Trophoblast cell (in vitro differentiated cells and primary cell): ENCODE data around the gene ARHGDIB.
A peak's percentile ranks its signal among the peaks of the same experiment; 100 is the strongest.

Experiments
- DNase-seq, 2 donors: peaks; one replicate each; pipeline ENCODE4 v3.0.0-alpha.2; 2016
- H2AFZ ChIP-seq: 2 replicates; pipeline ENCODE4 v1.6.1; 2013; ENCODE audit warnings: low read length, moderate library complexity, mild to moderate bottlenecking; ENCODE audit not compliant: insufficient read depth, poor library complexity
- H2AK5ac ChIP-seq: 2 replicates; pipeline ENCODE4 v1.6.1; 2013; ENCODE audit warnings: mild to moderate bottlenecking, low read length
- H2BK120ac ChIP-seq: 2 replicates; pipeline ENCODE4 v1.6.1; 2013; ENCODE audit warnings: low read length, mild to moderate bottlenecking, moderate library complexity; ENCODE audit not compliant: insufficient read depth, poor library complexity
- H2BK12ac ChIP-seq: 2 replicates; pipeline ENCODE4 v1.6.1; 2013; ENCODE audit warnings: mild to moderate bottlenecking, low read length, moderate library complexity
- H2BK5ac ChIP-seq: 2 replicates; pipeline ENCODE4 v1.6.1; 2013; ENCODE audit warnings: low read length, low read depth, moderate library complexity, mild to moderate bottlenecking; ENCODE audit not compliant: poor library complexity
- H3K14ac ChIP-seq: 2 replicates; pipeline ENCODE4 v1.6.1; 2013; ENCODE audit warnings: mild to moderate bottlenecking, low read length
- H3K18ac ChIP-seq: 2 replicates; pipeline ENCODE4 v1.6.1; 2013; ENCODE audit warnings: mild to moderate bottlenecking, low read length
- H3K23ac ChIP-seq: 2 replicates; pipeline ENCODE4 v1.6.1; 2013; ENCODE audit warnings: low read length
- H3K27ac ChIP-seq: 2 replicates; pipeline ENCODE4 v1.5.1; 2013; ENCODE audit warnings: low read depth, mild to moderate bottlenecking, inconsistent platforms, low read length, moderate library complexity
- H3K27me3 ChIP-seq: 2 replicates; pipeline ENCODE4 v1.6.1; 2013; ENCODE audit warnings: inconsistent platforms, mild to moderate bottlenecking, low read length, moderate library complexity; ENCODE audit not compliant: insufficient read depth
- H3K36me3 ChIP-seq, 2 experiments: 1 replicate in 1 of 2; 2 replicates in 1 of 2; pipeline ENCODE4 v1.6.1; 2013; ENCODE audit warnings: low read length in 2 of 2, mild to moderate bottlenecking in 2 of 2, moderate library complexity in 1 of 2; ENCODE audit not compliant: insufficient read depth in 2 of 2, control insufficient read depth in 1 of 2
- H3K4ac ChIP-seq: 2 replicates; pipeline ENCODE4 v1.6.1; 2013; ENCODE audit warnings: low read depth, mild to moderate bottlenecking, low read length, moderate library complexity
- H3K4me1 ChIP-seq, 2 experiments: 1 replicate in 1 of 2; 2 replicates in 1 of 2; pipeline ENCODE4 v1.6.1; 2013; ENCODE audit warnings: low read length in 2 of 2, mild to moderate bottlenecking in 2 of 2, moderate library complexity in 1 of 2; ENCODE audit not compliant: insufficient read depth in 2 of 2, control insufficient read depth in 1 of 2
- H3K4me2 ChIP-seq: 2 replicates; pipeline ENCODE4 v1.6.1; 2013; ENCODE audit warnings: inconsistent platforms, mild to moderate bottlenecking, low read length, moderate library complexity
- H3K4me3 ChIP-seq: 2 replicates; pipeline ENCODE4 v1.5.1; 2013; ENCODE audit warnings: mild to moderate bottlenecking, low read depth, low read length, inconsistent platforms
- H3K79me1 ChIP-seq: one replicate; pipeline ENCODE4 v1.6.1; 2013; ENCODE audit warnings: low read length
- H3K79me2 ChIP-seq: 2 replicates; pipeline ENCODE4 v1.6.1; 2013; ENCODE audit warnings: low read length, mild to moderate bottlenecking; ENCODE audit not compliant: control insufficient read depth, insufficient read depth, poor library complexity
- H3K9ac ChIP-seq: 2 replicates; pipeline ENCODE4 v1.6.1; 2013; ENCODE audit warnings: mild to moderate bottlenecking, low read length
- H3K9me3 ChIP-seq: 2 replicates; pipeline ENCODE4 v1.6.1; 2013; ENCODE audit warnings: low read depth, mild to moderate bottlenecking, control low read depth, inconsistent platforms, low read length; ENCODE audit not compliant: insufficient read depth
- H4K12ac ChIP-seq: 2 replicates; pipeline ENCODE4 v1.6.1; 2013; ENCODE audit warnings: low read depth, mild to moderate bottlenecking, low read length, moderate library complexity
- H4K8ac ChIP-seq: 2 replicates; pipeline ENCODE4 v1.6.1; 2013; ENCODE audit warnings: low read depth, mild to moderate bottlenecking, low read length, moderate library complexity
- H4K91ac ChIP-seq: one replicate; pipeline ENCODE4 v1.6.1; 2013; ENCODE audit warnings: low read depth, mild to moderate bottlenecking, low read length, moderate library complexity
- WGBS: extraction: QIAGEN DNeasy Blood & Tissue Kit; methylation state at CpG from one replicate; pipeline ENCODE4 v1.1.7; 2013; ENCODE audit warnings: missing lambda C conversion rate; ENCODE audit not compliant: insufficient read length, insufficient coverage; ENCODE audit errors: extremely low coverage; 5-methylcytosine and 5-hydroxymethylcytosine counted together

Gene ARHGDIB

GRCh38 chr12:14930299-14930698 lies 31.1 kb downstream of the ARHGDIB start:
- H3K4ac ChIP-seq, result no peak overlapping the region
- H2BK12ac ChIP-seq, result no peak overlapping the region
- H3K4me2 ChIP-seq, result no peak overlapping the region
- no peak overlapping the region for H3K18ac ChIP-seq
- no peak overlapping the region for H2BK120ac ChIP-seq
- H2AK5ac ChIP-seq, result no peak overlapping the region
- H4K91ac ChIP-seq, result no peak overlapping the region
- peaks cover 24% of the 10 kb centered on the region for H3K79me1 ChIP-seq
- H4K8ac ChIP-seq, result no peak overlapping the region
- H2BK5ac ChIP-seq, result no peak overlapping the region
- H2AFZ ChIP-seq, result no peak overlapping the region
- H3K27me3 ChIP-seq, result no peaks in the 10 kb centered on the region
- no peak overlapping the region for H4K12ac ChIP-seq
- H3K36me3 ChIP-seq, result no peaks in the 10 kb centered on the region
- H3K4me1 ChIP-seq, result peaks cover 9 to 13% of the 10 kb centered on the region in 2 experiments
- no peak overlapping the region for H3K14ac ChIP-seq
- H3K23ac ChIP-seq, result no peak overlapping the region
- peaks cover 1% of the 10 kb centered on the region for H3K79me2 ChIP-seq
- H3K9me3 ChIP-seq, result no peaks in the 10 kb centered on the region
- H3K27ac ChIP-seq, result no peak overlapping the region
- H3K4me3 ChIP-seq, result no peak overlapping the region
- peak in 1 of 2 donors; percentile 71 for DNase-seq
- H3K9ac ChIP-seq, result no peak overlapping the region

GRCh38 chr12:14928931-14929330 lies 32.5 kb downstream of the ARHGDIB start:
- H3K4me3 ChIP-seq, result no peak overlapping the region
- H4K12ac ChIP-seq, result no peak overlapping the region
- peaks cover 20% of the 10 kb centered on the region for H3K79me1 ChIP-seq
- peak overlapping the region; percentile 8 for H3K9ac ChIP-seq
- DNase-seq, result peak; percentile 93 to 100
- no peak overlapping the region for H3K23ac ChIP-seq
- H2BK12ac ChIP-seq, result no peak overlapping the region
- no CpG with 5 or more reads among the region's 4 CpGs for WGBS
- H3K14ac ChIP-seq, result peak overlapping the region; percentile 60
- no peaks in the 10 kb centered on the region for H3K36me3 ChIP-seq
- H3K79me2 ChIP-seq, result peaks cover 1% of the 10 kb centered on the region
- no peaks in the 10 kb centered on the region for H3K27me3 ChIP-seq
- peak overlapping the region; percentile 97 for H3K27ac ChIP-seq
- H2BK120ac ChIP-seq, result peak overlapping the region; percentile 86
- H2BK5ac ChIP-seq, result peak overlapping the region; percentile 84
- H3K9me3 ChIP-seq, result no peaks in the 10 kb centered on the region
- no peak overlapping the region for H4K91ac ChIP-seq
- no peak overlapping the region for H2AFZ ChIP-seq
- H4K8ac ChIP-seq, result no peak overlapping the region
- H3K18ac ChIP-seq, result no peak overlapping the region
- H2AK5ac ChIP-seq, result no peak overlapping the region
- H3K4ac ChIP-seq, result peak overlapping the region; percentile 27
- H3K4me2 ChIP-seq, result peak overlapping the region; percentile 67
- peaks cover 5 to 10% of the 10 kb centered on the region in 2 experiments for H3K4me1 ChIP-seq

- no CpG with 5 or more reads among the region's 3 CpGs for WGBS
- Histone ChIP-seq H3K27me3 (no peaks in the 10 kb centered on the region), H3K18ac (no peak overlapping the region), H4K12ac (no peak overlapping the region), H2AFZ (no peak overlapping the region), H2AK5ac (no peak overlapping the region), H4K91ac (no peak overlapping the region), H3K4me2 (peak overlapping the region; percentile 49), H3K23ac (no peak overlapping the region), H4K8ac (no peak overlapping the region), H3K27ac (peak overlapping the region; percentile 81), H3K79me2 (peaks cover 1% of the 10 kb centered on the region), H2BK120ac (peak overlapping the region; percentile 76), H3K4me1 (peaks cover 3 to 8% of the 10 kb centered on the region in 2 experiments), H3K4ac (peak overlapping the region; percentile 79), H3K14ac (no peak overlapping the region), H3K4me3 (no peak overlapping the region), H3K9ac (no peak overlapping the region), H2BK12ac (no peak overlapping the region), H3K79me1 (peaks cover 18% of the 10 kb centered on the region), H2BK5ac (no peak overlapping the region), H3K9me3 (no peaks in the 10 kb centered on the region), H3K36me3 (no peaks in the 10 kb centered on the region)
- DNase-seq, result no peak
These were observed 34.1 kb downstream of the ARHGDIB start for GRCh38 chr12:14927267-14927666.

GRCh38 chr12:14924541-14924940 lies 36.9 kb downstream of the ARHGDIB start:
- Histone ChIP-seq H3K4me2 (no peak overlapping the region), H3K4ac (no peak overlapping the region), H3K27me3 (no peaks in the 10 kb centered on the region), H3K23ac (no peak overlapping the region), H3K79me2 (peaks cover 1% of the 10 kb centered on the region), H3K4me1 (peaks cover 0 to 4% of the 10 kb centered on the region in 2 experiments), H2AK5ac (no peak overlapping the region), H3K18ac (no peak overlapping the region), H4K91ac (no peak overlapping the region), H4K12ac (no peak overlapping the region), H2BK5ac (no peak overlapping the region), H3K9me3 (no peaks in the 10 kb centered on the region), H2BK12ac (no peak overlapping the region), H3K36me3 (peaks cover 2 to 4% of the 10 kb centered on the region in 2 experiments), H3K4me3 (no peak overlapping the region), H3K9ac (no peak overlapping the region), H2AFZ (no peak overlapping the region), H3K27ac (no peak overlapping the region), H3K14ac (no peak overlapping the region), H4K8ac (no peak overlapping the region), H2BK120ac (no peak overlapping the region), H3K79me1 (peaks cover 13% of the 10 kb centered on the region)
- DNase-seq, result peak in 1 of 2 donors; percentile 30
- no CpG with 5 or more reads among the region's 3 CpGs for WGBS
